Activated T-helper 2 cell treated with anti-CD3 and anti-CD28 coated beads, Interferon-gamma antibody, Interleukin-2, Interleukin-4, amounts not matched to agents 10 μg/mL and 5 μg/mL and 100 μg/mL, durations not matched to agents 14 hours and 24 hours and 36 hours (primary cell): Measurements from ENCODE around the gene GABBR1. TPM values are rescaled to one million over a fixed set of nuclear protein-coding genes. Genes with fewer than 3 reads are reported as not detected.

Experiments
- DNase-seq: peaks from one replicate; pipeline ENCODE4 v3.0.0; 2021; ENCODE audit warnings: low spot score
- H3K27ac Mint-ChIP-seq: one replicate; pipeline ENCODE4 v1.8.0; 2021; ENCODE audit warnings: mixed read lengths
- H3K27me3 Mint-ChIP-seq: one replicate; pipeline ENCODE4 v1.8.0; 2021; ENCODE audit warnings: low read depth, mixed read lengths
- H3K36me3 Mint-ChIP-seq: one replicate; pipeline ENCODE4 v1.8.0; 2021; ENCODE audit warnings: low read depth, mixed read lengths
- H3K4me1 Mint-ChIP-seq: one replicate; pipeline ENCODE4 v1.8.0; 2021; ENCODE audit warnings: low read depth, mixed read lengths
- H3K4me3 Mint-ChIP-seq: one replicate; pipeline ENCODE4 v1.8.0; 2021; ENCODE audit warnings: low read depth, mild to moderate bottlenecking, moderate library complexity, mixed read lengths
- H3K9me3 Mint-ChIP-seq: one replicate; pipeline ENCODE4 v1.8.0; 2021; ENCODE audit warnings: mixed read lengths
- intact Hi-C: fragments of 100-400 bp; cut with micrococcal nuclease; formaldehyde crosslinking; loops from one replicate; pipeline ENCODE4 v1.15.1; 2023
- total RNA-seq: library from RNA; stranded (reverse); gene quantifications from 2 replicates; pipeline ENCODE4 v1.2.3, GENCODE V29; 2022

Gene GABBR1
- total RNA-seq, 1 donor from 2014 or later = 17.0 TPM

- Mint-ChIP-seq H3K27ac (no peak overlapping the region), H3K27me3 (peaks cover 34% of the 10 kb centered on the region)
Measured at GRCh38 chr6:29567541-29567940, 65.4 kb downstream of the GABBR1 start.

DNA sequence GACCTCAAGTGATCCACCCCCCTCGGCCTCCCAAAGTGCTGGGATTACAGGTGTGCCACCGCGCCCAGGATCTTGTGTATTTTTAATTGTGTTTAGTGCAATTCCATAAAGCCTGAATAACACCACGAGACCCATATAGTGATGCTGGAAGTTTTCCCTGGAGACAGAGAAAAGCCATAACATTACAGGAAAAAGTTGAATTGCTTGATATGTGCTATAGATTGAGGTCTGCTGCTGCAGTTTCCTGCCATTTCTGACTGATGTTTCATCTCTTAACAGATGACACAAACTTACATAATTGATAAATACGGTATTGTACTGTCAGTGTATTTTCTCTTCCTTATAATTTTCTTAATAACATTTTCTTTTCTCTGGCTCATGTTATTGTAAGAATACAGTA, 66.1 kb downstream of the GABBR1 start:
- no peak overlapping the region for H3K4me3 Mint-ChIP-seq
- no peak overlapping the region for H3K27ac Mint-ChIP-seq
- intact Hi-C loops = no loop called here
- H3K9me3 Mint-ChIP-seq = no peaks in the 10 kb centered on the region
- H3K36me3 Mint-ChIP-seq = no peaks in the 10 kb centered on the region
- no peak for DNase-seq
- peaks cover 7% of the 10 kb centered on the region for H3K4me1 Mint-ChIP-seq
- H3K27me3 Mint-ChIP-seq = peaks cover 31% of the 10 kb centered on the region

More at GRCh38 chr6:29567541-29567940, 65.4 kb downstream of the GABBR1 start:
- DNase-seq = no peak
- H3K4me1 Mint-ChIP-seq = peaks cover 7% of the 10 kb centered on the region
- H3K36me3 Mint-ChIP-seq = no peaks in the 10 kb centered on the region
- no peaks in the 10 kb centered on the region for H3K9me3 Mint-ChIP-seq
- intact Hi-C loops = no loop called here
- H3K4me3 Mint-ChIP-seq = no peak overlapping the region

DNA sequence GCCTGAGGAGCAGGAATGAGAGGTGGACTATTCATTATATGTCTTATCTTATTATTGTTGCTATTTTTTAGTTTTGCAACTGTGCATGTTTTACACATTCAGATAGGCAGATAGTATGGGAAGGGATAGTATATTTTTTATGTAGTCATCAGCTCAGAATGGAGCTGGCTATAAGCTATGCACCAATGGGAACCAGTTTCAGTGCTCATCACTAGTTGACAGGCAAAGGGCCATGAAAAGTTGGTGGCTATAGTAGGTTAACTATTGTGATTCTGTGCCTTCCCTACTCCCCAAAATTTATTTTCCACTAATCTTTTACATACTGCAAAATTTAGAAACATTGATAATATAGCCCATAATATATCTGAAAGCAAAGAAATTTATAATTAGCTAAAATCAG, 68.1 kb downstream of the GABBR1 start:
- H3K36me3 Mint-ChIP-seq = no peaks in the 10 kb centered on the region
- peaks cover 9% of the 10 kb centered on the region for H3K4me1 Mint-ChIP-seq
- peaks cover 33% of the 10 kb centered on the region for H3K27me3 Mint-ChIP-seq

DNA sequence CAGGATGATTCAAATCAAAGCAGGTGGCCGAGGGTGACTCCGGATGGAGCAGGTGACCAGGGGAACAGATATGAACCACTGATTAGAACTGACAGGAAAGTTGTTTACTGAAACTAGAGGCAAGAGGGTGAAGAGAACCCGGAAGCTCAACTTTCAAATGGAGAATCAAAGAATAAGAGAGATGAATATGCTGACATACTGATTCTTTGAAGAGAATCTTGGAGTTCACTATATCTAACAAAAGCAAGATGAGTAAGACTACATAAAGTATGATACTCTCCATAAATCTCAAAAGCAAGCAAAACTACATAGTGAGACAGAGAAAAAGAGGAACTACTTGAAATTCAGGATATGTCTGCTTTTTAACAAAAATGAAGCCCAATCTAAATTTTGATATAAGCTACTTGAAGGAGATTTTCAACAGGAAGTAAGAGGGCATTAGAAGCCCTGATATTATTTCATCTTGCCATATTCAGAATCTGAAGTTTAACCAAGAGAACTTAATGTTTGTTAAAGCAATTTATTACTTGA, 69.5 kb downstream of the GABBR1 start:
- H3K27me3 Mint-ChIP-seq = peaks cover 39% of the 10 kb centered on the region
- no peak for DNase-seq
- H3K27ac Mint-ChIP-seq = no peak overlapping the region
- no peaks in the 10 kb centered on the region for H3K9me3 Mint-ChIP-seq
- H3K4me3 Mint-ChIP-seq = no peak overlapping the region
- no peaks in the 10 kb centered on the region for H3K36me3 Mint-ChIP-seq
- intact Hi-C loops = no loop called here
- peaks cover 9% of the 10 kb centered on the region for H3K4me1 Mint-ChIP-seq

More for the DNA sequence above, 68.1 kb downstream of the GABBR1 start:
- H3K9me3 Mint-ChIP-seq = no peaks in the 10 kb centered on the region
- H3K27ac Mint-ChIP-seq = no peak overlapping the region
- H3K4me3 Mint-ChIP-seq = no peak overlapping the region
- intact Hi-C loops = no loop called here
- DNase-seq = no peak

GRCh38 chr6:29561606-29562181, 71.3 kb downstream of the GABBR1 start:
- Mint-ChIP-seq H3K9me3 (no peaks in the 10 kb centered on the region), H3K27ac (no peak overlapping the region), H3K27me3 (peaks cover 48% of the 10 kb centered on the region), H3K36me3 (no peaks in the 10 kb centered on the region), H3K4me3 (no peak overlapping the region), H3K4me1 (peaks cover 9% of the 10 kb centered on the region)
- intact Hi-C loops = no loop called here
- DNase-seq = no peak

- H3K4me3 Mint-ChIP-seq = no peak overlapping the region
- H3K27me3 Mint-ChIP-seq = peaks cover 53% of the 10 kb centered on the region
- intact Hi-C loops = no loop called here
- H3K4me1 Mint-ChIP-seq = peaks cover 9% of the 10 kb centered on the region
- H3K9me3 Mint-ChIP-seq = no peaks in the 10 kb centered on the region
- H3K36me3 Mint-ChIP-seq = no peaks in the 10 kb centered on the region
- DNase-seq = no peak
- no peak overlapping the region for H3K27ac Mint-ChIP-seq
Measured at GRCh38 chr6:29561091-29561490, 71.9 kb downstream of the GABBR1 start.

DNA sequence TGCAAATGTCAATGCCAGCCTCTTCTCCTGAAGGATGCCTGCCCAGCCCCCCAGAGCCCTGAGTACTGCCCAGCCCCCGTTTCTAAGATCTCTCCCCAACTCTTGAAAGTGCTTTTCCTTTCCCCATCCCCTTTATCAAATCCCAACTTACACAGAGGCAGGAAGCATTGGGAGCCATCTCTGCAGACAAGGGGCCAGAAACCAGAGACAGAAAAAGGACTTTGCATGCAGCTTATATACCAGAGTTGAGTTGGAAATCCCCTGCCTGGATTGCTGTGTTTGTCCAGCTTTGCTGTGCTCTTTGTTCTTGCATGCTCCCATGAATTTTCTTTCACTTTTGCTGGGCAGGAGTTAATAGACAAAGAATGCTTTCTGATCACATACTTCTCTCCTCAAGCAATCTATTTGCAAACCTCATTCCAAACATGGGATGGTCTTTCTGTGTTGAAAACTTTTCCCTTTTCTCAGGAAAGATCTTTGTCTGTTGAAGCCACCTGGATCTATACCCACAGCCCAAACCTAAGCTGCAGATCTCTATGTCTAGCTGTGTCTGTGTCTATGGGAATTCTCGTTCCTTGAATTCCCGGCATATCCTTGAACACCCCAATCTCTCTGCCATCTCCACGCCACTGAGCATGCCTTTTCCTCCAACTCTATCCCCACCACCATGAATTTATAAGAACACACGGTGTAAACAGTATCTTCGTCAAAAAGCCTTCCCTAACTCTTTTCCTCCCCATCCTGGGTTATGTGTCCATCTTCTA, 73.3 kb downstream of the GABBR1 start, which contains the start of gene UBD:
Gene UBD, minus strand, starts transcription at position 209 of the 764 bp plus-strand sequence. Its CDS starts 31 bp downstream, at position 178.
- intact Hi-C loops = no loop called here
- peaks cover 9% of the 10 kb centered on the region for H3K4me1 Mint-ChIP-seq
- no peak within 1 kb of the TSS for H3K4me3 Mint-ChIP-seq
- H3K36me3 Mint-ChIP-seq = no peaks in the 10 kb centered on the region
- no peak for DNase-seq
- no peaks in the 10 kb centered on the region for H3K9me3 Mint-ChIP-seq
- H3K27me3 Mint-ChIP-seq = peaks cover 60% of the 10 kb centered on the region
- H3K27ac Mint-ChIP-seq = no peak within 1 kb of the TSS

- intact Hi-C loops = no loop called here
- H3K4me1 Mint-ChIP-seq = peaks cover 14% of the 10 kb centered on the region
- no peak overlapping the region for H3K27ac Mint-ChIP-seq
- DNase-seq = no peak
- no peaks in the 10 kb centered on the region for H3K36me3 Mint-ChIP-seq
- H3K9me3 Mint-ChIP-seq = no peaks in the 10 kb centered on the region
- H3K4me3 Mint-ChIP-seq = no peak overlapping the region
- peaks cover 70% of the 10 kb centered on the region for H3K27me3 Mint-ChIP-seq
Measured at GRCh38 chr6:29558439-29559079, 74.4 kb downstream of the GABBR1 start.

- peaks cover 17% of the 10 kb centered on the region for H3K4me1 Mint-ChIP-seq
- H3K4me3 Mint-ChIP-seq = no peak overlapping the region
- no peak for DNase-seq
- H3K27me3 Mint-ChIP-seq = peaks cover 67% of the 10 kb centered on the region
- no peaks in the 10 kb centered on the region for H3K36me3 Mint-ChIP-seq
- H3K27ac Mint-ChIP-seq = no peak overlapping the region
- H3K9me3 Mint-ChIP-seq = no peaks in the 10 kb centered on the region
- intact Hi-C loops = no loop called here
Measured at GRCh38 chr6:29557320-29557719, 75.7 kb downstream of the GABBR1 start.

GRCh38 chr6:29554764-29555163, 78.2 kb downstream of the GABBR1 start:
- no peak overlapping the region for H3K27ac Mint-ChIP-seq
- intact Hi-C loops = no loop called here
- H3K4me3 Mint-ChIP-seq = no peak overlapping the region
- H3K27me3 Mint-ChIP-seq = peaks cover 67% of the 10 kb centered on the region
- H3K9me3 Mint-ChIP-seq = no peaks in the 10 kb centered on the region
- DNase-seq = no peak
- peaks cover 15% of the 10 kb centered on the region for H3K4me1 Mint-ChIP-seq
- H3K36me3 Mint-ChIP-seq = no peaks in the 10 kb centered on the region

GRCh38 chr6:29553268-29554057, 79.5 kb downstream of the GABBR1 start:
- peak overlapping the region; percentile 46 for H3K4me3 Mint-ChIP-seq
- intact Hi-C loops = no loop called here
- DNase-seq = no peak
- no peak overlapping the region for H3K27ac Mint-ChIP-seq
- H3K36me3 Mint-ChIP-seq = no peaks in the 10 kb centered on the region
- peaks cover 74% of the 10 kb centered on the region for H3K27me3 Mint-ChIP-seq
- H3K9me3 Mint-ChIP-seq = no peaks in the 10 kb centered on the region
- peaks cover 15% of the 10 kb centered on the region for H3K4me1 Mint-ChIP-seq

DNA sequence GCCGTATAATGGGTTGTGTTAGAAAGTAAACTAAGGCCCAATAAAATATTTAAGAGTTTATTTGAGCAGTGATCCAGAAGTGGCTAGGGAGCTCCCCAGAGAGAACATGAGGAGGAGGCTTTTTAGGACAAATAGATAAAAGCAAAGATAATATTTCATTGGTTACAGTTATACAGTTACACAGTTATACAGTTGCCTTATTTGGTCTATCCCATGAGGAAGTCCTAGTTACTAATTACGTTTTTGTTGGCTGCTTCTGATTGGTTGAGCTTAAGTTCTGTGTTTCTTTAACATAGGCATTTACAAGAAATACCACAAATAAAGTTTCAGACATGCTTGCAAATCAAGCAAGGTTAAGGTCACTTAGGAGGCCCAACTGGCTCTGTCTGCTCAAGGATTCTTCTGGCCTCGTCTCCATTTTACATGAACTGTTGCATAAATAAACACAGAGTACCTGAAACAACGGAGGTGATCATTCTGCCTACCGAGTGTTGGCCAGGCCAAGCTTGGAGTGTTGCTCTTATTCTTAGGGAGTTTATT, 80.4 kb downstream of the GABBR1 start:
- Mint-ChIP-seq H3K27ac (no peak overlapping the region), H3K4me3 (no peak overlapping the region), H3K36me3 (no peaks in the 10 kb centered on the region)

More for the DNA sequence above, 80.4 kb downstream of the GABBR1 start:
- peaks cover 2% of the 10 kb centered on the region for H3K9me3 Mint-ChIP-seq
- DNase-seq = no peak
- peaks cover 22% of the 10 kb centered on the region for H3K4me1 Mint-ChIP-seq
- intact Hi-C loops = no loop called here
- peaks cover 74% of the 10 kb centered on the region for H3K27me3 Mint-ChIP-seq
